Urinary bladder (tissue), 4 donors: ENCODE data around the gene TAP1. TPM values are rescaled to one million over a fixed set of nuclear protein-coding genes. Genes with fewer than 3 reads are reported as not detected.
"Not testable (repeated sequence)": the region's sequence is repeated elsewhere in the genome, so short reads cannot be mapped to it uniquely, and the experiment has no call there.

ENCODE experiments used
- DNase-seq: peaks from one replicate; pipeline ENCODE4 v3.0.0-alpha.2; 2015; ENCODE audit errors: extremely low spot score
- H3K27ac ChIP-seq: one replicate; pipeline ENCODE4 v1.5.1; 2013; ENCODE audit warnings: low read depth, mild to moderate bottlenecking, moderate library complexity
- H3K36me3 ChIP-seq: one replicate; pipeline ENCODE4 v1.6.1; 2013; ENCODE audit warnings: mild to moderate bottlenecking, moderate library complexity; ENCODE audit not compliant: insufficient read depth
- H3K4me1 ChIP-seq: one replicate; pipeline ENCODE4 v1.6.1; 2013; ENCODE audit warnings: mild to moderate bottlenecking, moderate library complexity; ENCODE audit not compliant: insufficient read depth
- H3K4me3 ChIP-seq: one replicate; pipeline ENCODE4 v1.5.1; 2013; ENCODE audit warnings: low read depth, low read length
- WGBS: extraction: QIAGEN DNeasy Blood & Tissue Kit; methylation state at CpG from one replicate; pipeline ENCODE4 v1.1.7; 2013; 5-methylcytosine and 5-hydroxymethylcytosine counted together
- polyA plus RNA-seq: library from polyadenylated mRNA; stranded (reverse); fragments of 200-250 nt; gene quantifications from one replicate; pipeline ENCODE4 v1.2.3, GENCODE V29; 2013
- total RNA-seq: library from RNA; depleted of rRNA; stranded (reverse); fragments of >200 nt; gene quantifications from one replicate; pipeline ENCODE4 v1.2.3, GENCODE V29; 2014
- donor health status: healthy with polysubstance abuse.
- donor health status: healthy.

Gene TAP1
- total and polyA plus RNA-seq, 2 donors, result 16.7 to 49.8 TPM

- H3K27ac ChIP-seq, result no peak overlapping the region
- no peak for DNase-seq
- 85% methylated on average over 2 of the region's 2 CpGs for WGBS
- H3K4me3 ChIP-seq, result no peak overlapping the region
- H3K4me1 ChIP-seq, result no peaks in the 10 kb centered on the region
- H3K36me3 ChIP-seq, result no peaks in the 10 kb centered on the region
These were observed 23.1 kb upstream of the TAP1 start for GRCh38 chr6:32876603-32877002.

GRCh38 chr6:32873947-32874346, 20.4 kb upstream of the TAP1 start:
- not testable (repeated sequence) for H3K4me3 ChIP-seq, H3K27ac ChIP-seq, H3K4me1 ChIP-seq, H3K36me3 ChIP-seq, DNase-seq
- WGBS, result 22% methylated on average over 1 of the region's 1 CpG

- no peaks in the 10 kb centered on the region for H3K4me1 ChIP-seq
- DNase-seq, result peak; percentile 50
- no peaks in the 10 kb centered on the region for H3K36me3 ChIP-seq
- no peak overlapping the region for H3K4me3 ChIP-seq
- no peak overlapping the region for H3K27ac ChIP-seq
- 11% methylated on average over 5 of the region's 5 CpGs for WGBS
These were observed 14.8 kb upstream of the TAP1 start for GRCh38 chr6:32868257-32868788.

- DNase-seq, result no peak
- WGBS, result 35% methylated on average over 8 of the region's 8 CpGs
- Histone ChIP-seq H3K4me1 (no peaks in the 10 kb centered on the region), H3K36me3 (no peaks in the 10 kb centered on the region), H3K27ac (no peak overlapping the region), H3K4me3 (no peak overlapping the region)
These were observed 14.2 kb upstream of the TAP1 start for GRCh38 chr6:32867554-32868256.

DNA sequence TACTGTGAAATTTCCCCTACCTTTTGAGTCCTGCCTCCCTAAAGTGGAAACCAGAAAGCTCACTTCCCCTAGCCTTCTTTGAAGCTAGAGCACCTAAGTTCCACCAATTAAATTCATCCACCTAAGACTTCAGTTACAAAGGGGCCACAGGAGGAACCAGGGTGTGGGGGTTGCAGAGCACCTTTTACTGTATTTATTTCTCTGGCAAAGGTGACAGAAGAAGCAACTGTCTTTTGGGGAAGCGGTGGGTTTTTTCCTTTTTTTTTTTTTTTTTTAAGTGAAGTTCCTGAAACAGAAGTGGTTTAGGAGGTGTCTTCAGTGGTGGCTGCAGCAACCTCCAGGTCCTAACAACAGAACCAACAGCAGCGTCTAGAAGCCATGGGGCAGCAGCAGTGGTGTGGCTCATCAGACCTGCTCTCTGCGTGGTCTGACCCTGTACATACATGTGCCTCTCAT, 13.5 kb upstream of the TAP1 start:
- WGBS, result 61% methylated on average over 3 of the region's 3 CpGs
- Histone ChIP-seq H3K27ac (no peak overlapping the region), H3K4me3 (no peak overlapping the region), H3K36me3 (no peaks in the 10 kb centered on the region), H3K4me1 (no peaks in the 10 kb centered on the region)
- DNase-seq, result no peak

- peaks cover 2% of the 10 kb centered on the region for H3K4me1 ChIP-seq
- 69% methylated on average over 10 of the region's 10 CpGs for WGBS
- DNase-seq, result no peak
- H3K27ac ChIP-seq, result no peak overlapping the region
- H3K36me3 ChIP-seq, result no peaks in the 10 kb centered on the region
- no peak overlapping the region for H3K4me3 ChIP-seq
These were observed 12.4 kb upstream of the TAP1 start for GRCh38 chr6:32865724-32866443.

DNA sequence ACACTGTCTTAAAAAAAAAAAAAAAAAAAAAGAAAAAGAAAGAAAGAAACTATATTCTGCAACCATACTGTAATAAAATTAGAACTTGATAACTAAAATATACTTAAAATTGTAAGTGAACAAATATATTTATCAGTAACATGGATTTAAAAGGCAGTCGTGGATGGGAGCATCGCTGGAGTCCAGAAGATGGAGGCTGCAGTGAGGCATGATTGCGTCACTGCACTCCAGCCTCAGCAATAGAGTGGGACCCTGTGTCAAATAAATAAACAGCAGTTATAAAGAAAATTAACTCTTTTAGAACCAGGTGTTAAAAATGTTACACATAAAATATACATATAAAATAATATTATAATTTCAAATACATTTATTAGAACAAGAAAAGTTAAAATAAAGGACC, 9.2 kb upstream of the TAP1 start:
- H3K36me3 ChIP-seq, result no peaks in the 10 kb centered on the region
- no peak overlapping the region for H3K27ac ChIP-seq
- WGBS, result 68% methylated on average over 3 of the region's 3 CpGs
- DNase-seq, result no peak
- H3K4me3 ChIP-seq, result no peak overlapping the region
- peaks cover 2% of the 10 kb centered on the region for H3K4me1 ChIP-seq

GRCh38 chr6:32860674-32861073, 7.2 kb upstream of the TAP1 start:
- Histone ChIP-seq H3K27ac (no peak overlapping the region), H3K4me1 (peaks cover 2% of the 10 kb centered on the region), H3K4me3 (no peak overlapping the region), H3K36me3 (no peaks in the 10 kb centered on the region)
- WGBS, result 86% methylated on average over 1 of the region's 1 CpG
- no peak for DNase-seq

GRCh38 chr6:32858194-32858593, 4.7 kb upstream of the TAP1 start:
- no peak for DNase-seq
- Histone ChIP-seq H3K4me3 (no peak overlapping the region), H3K4me1 (peaks cover 2% of the 10 kb centered on the region), H3K36me3 (no peaks in the 10 kb centered on the region), H3K27ac (no peak overlapping the region)
- 85% methylated on average over 5 of the region's 5 CpGs for WGBS

GRCh38 chr6:32857156-32857891, 3.8 kb upstream of the TAP1 start:
- 83% methylated on average over 14 of the region's 14 CpGs for WGBS
- DNase-seq, result no peak
- no peak overlapping the region for H3K27ac ChIP-seq
- no peak overlapping the region for H3K4me3 ChIP-seq
- no peaks in the 10 kb centered on the region for H3K36me3 ChIP-seq
- peaks cover 2% of the 10 kb centered on the region for H3K4me1 ChIP-seq

- Histone ChIP-seq H3K36me3 (no peaks in the 10 kb centered on the region), H3K27ac (no peak overlapping the region), H3K4me1 (peaks cover 3% of the 10 kb centered on the region), H3K4me3 (no peak overlapping the region)
- 88% methylated on average over 8 of the region's 8 CpGs for WGBS
- DNase-seq, result no peak
These were observed 2.1 kb upstream of the TAP1 start for GRCh38 chr6:32855467-32856174.

- 20% methylated on average over 24 of the region's 24 CpGs for WGBS
These were observed 1.1 kb upstream of the TAP1 start for GRCh38 chr6:32854376-32855178.

More at GRCh38 chr6:32854376-32855178, 1.1 kb upstream of the TAP1 start:
- peak overlapping the region; percentile 97 for H3K27ac ChIP-seq
- no peaks in the 10 kb centered on the region for H3K36me3 ChIP-seq
- peak overlapping the region; percentile 70 for H3K4me3 ChIP-seq
- H3K4me1 ChIP-seq, result peaks cover 3% of the 10 kb centered on the region
- no peak for DNase-seq
